Psoas muscle (tissue), 8 donors: ENCODE results near the gene MAGI2. TPM values are rescaled to one million over a fixed set of nuclear protein-coding genes. Genes with fewer than 3 reads are reported as not detected.

ENCODE experiments used
- ATAC-seq, 4 donors: fragments of 200-7000 bp; cut with Tn5 transposase; one replicate each; pipeline ENCODE4 v1.9.1; 2020; ENCODE audit warnings: moderate library complexity in 3 of 4, mild to moderate bottlenecking in 2 of 4
- DNase-seq, 2 donors: peaks; one replicate each; pipeline ENCODE4 v3.0.0-alpha.2; 2020
- H3K27ac ChIP-seq: fragments of 200-600 bp; one replicate; pipeline ENCODE4 v1.8.0; 2022
- H3K27me3 ChIP-seq, 3 donors: fragments of 200-600 bp in 1 of 3; one replicate each; pipeline versions ENCODE4 v1.6.1 to v1.8.0; 2013 to 2022; ENCODE audit warnings: low read length in 2 of 3, mild to moderate bottlenecking in 2 of 3, moderate library complexity in 1 of 3; ENCODE audit not compliant: insufficient read depth in 3 of 3
- H3K36me3 ChIP-seq, 2 donors: fragments of 200-600 bp in 1 of 2; one replicate each; pipeline versions ENCODE4 v1.6.1 to v1.8.0; 2013 to 2022; ENCODE audit warnings: low read depth in 1 of 2, mild to moderate bottlenecking in 1 of 2, moderate library complexity in 1 of 2; ENCODE audit not compliant: insufficient read depth in 1 of 2
- H3K4me1 ChIP-seq: fragments of 200-600 bp; one replicate; pipeline ENCODE4 v1.8.0; 2022
- H3K4me3 ChIP-seq: fragments of 200-600 bp; one replicate; pipeline ENCODE4 v1.8.0; 2022; ENCODE audit warnings: mild to moderate bottlenecking
- H3K9me3 ChIP-seq: fragments of 200-600 bp; one replicate; pipeline ENCODE4 v1.8.0; 2022
- WGBS, 3 donors: extraction: QIAGEN DNeasy Blood & Tissue Kit; methylation state at CpG; one replicate each; pipeline versions ENCODE4 v1.1.6 to v1.1.7; 2013; 5-methylcytosine and 5-hydroxymethylcytosine counted together
- intact Hi-C, 2 donors: fragments of 100-400 bp; cut with DNase I; formaldehyde crosslinking; loops; one replicate each; pipeline versions ENCODE4 v1.11.0 to v1.14.2; 2022
- polyA plus RNA-seq, 3 donors: library from polyadenylated mRNA; stranded (reverse); fragments of 200-250 nt; gene quantifications; one replicate each; pipeline ENCODE4 v1.2.3, GENCODE V29; 2013
- total RNA-seq, 4 donors: library from RNA; stranded (reverse); fragmentation: NEBNext Ultra II Directional in 2 of 4; extraction: Animal tissue kit (Norgen Biotek cat#: 25700) in 2 of 4; gene quantifications; one replicate each; pipeline versions ENCODE4 v1.2.1 to v1.2.4, GENCODE V29; 2021 to 2023
- TF ChIP-seq, protein P1 (sequence below): fragments of 200-600 bp; IDR thresholded peaks from one replicate; pipeline ENCODE4 v1.8.0; 2022; ENCODE audit warnings: antibody characterized with exemption
- donor health status: healthy with polysubstance abuse.
- donor health status: DM: no; HTN: no; CAD: no; lungs with moderate emphysema.
- donor health status: Bipolar disorder and iron deficiency.
- donor health status: healthy.
- donor health status: DM: yes; HTN: yes; CAD: no.
- donor health status: DM: no; HTN: no; CAD: no.
- donor health status: DM: no; HTN: no; CAD: no.
- donor health status: DM: yes; HTN: yes; CAD: no.

MAGI2 gene
- total and polyA plus RNA-seq, 7 donors = 0.46 to 2.5 (median 1.4) TPM

DNA sequence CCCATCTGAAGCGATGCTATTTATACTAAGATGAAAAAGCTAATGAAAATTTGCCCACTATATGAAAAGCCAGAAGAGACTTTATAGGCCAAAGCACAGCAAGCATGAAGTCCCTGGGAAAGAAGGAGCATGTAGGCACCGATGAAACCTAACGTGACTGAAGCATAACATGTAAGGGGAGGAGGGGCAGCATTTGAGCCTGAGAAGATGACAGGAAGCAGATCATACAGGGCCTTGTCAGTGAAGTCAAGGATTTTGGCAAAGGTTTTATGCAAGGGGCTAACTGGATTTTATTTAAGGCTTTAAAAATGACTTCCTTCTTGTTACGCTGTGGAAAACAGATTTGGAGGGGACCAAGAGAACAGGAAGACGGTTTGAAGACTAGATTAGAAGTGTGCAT, 910.9 kb downstream of the MAGI2 start:
- Histone ChIP-seq H3K4me1 (peaks cover 7% of the 10 kb centered on the region), H3K36me3 (no peaks in the 10 kb centered on the region), H3K27ac (no peak overlapping the region), H3K9me3 (no peaks in the 10 kb centered on the region), H3K4me3 (no peak overlapping the region), H3K27me3 (no peaks in the 10 kb centered on the region)
- 73 to 82% (median 78%) methylated on average over 5 of the region's 5 CpGs for WGBS, 3 donors
- no peak for DNase-seq
- intact Hi-C loops = no loop called here
- no peak for ATAC-seq
- TF ChIP-seq, protein P1, sequence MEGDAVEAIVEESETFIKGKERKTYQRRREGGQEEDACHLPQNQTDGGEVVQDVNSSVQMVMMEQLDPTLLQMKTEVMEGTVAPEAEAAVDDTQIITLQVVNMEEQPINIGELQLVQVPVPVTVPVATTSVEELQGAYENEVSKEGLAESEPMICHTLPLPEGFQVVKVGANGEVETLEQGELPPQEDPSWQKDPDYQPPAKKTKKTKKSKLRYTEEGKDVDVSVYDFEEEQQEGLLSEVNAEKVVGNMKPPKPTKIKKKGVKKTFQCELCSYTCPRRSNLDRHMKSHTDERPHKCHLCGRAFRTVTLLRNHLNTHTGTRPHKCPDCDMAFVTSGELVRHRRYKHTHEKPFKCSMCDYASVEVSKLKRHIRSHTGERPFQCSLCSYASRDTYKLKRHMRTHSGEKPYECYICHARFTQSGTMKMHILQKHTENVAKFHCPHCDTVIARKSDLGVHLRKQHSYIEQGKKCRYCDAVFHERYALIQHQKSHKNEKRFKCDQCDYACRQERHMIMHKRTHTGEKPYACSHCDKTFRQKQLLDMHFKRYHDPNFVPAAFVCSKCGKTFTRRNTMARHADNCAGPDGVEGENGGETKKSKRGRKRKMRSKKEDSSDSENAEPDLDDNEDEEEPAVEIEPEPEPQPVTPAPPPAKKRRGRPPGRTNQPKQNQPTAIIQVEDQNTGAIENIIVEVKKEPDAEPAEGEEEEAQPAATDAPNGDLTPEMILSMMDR = no peak

DNA sequence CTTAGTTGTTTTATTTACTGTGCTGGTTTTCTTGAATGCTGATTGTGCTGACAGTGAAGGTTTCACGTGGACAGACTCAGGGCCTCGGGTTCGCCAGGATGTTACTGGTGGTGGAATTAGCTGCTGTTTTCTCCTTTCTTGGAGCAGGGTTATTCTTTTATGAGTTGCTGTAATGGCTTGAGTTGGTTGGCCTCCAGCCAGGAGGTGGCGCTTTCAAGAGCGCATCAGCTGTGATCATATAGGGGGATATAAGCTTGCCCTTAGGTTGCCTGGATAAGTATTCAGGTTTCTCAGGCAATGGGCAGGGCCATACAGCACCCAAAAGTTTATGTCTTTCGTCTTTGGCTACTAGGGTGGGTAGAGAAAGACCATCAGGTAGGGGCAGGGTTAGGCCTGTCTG, 913.6 kb downstream of the MAGI2 start:
- TF ChIP-seq, protein P1 = no peak
- Histone ChIP-seq H3K4me1 (peaks cover 7% of the 10 kb centered on the region), H3K9me3 (no peaks in the 10 kb centered on the region), H3K27ac (no peak overlapping the region), H3K27me3 (no peaks in the 10 kb centered on the region), H3K36me3 (no peaks in the 10 kb centered on the region), H3K4me3 (no peak overlapping the region)
- DNase-seq (no peak), ATAC-seq (no peak)
- 90 to 93% (median 90%) methylated on average over 6 of the region's 6 CpGs for WGBS, 3 donors
- intact Hi-C loops = no loop called here

DNA sequence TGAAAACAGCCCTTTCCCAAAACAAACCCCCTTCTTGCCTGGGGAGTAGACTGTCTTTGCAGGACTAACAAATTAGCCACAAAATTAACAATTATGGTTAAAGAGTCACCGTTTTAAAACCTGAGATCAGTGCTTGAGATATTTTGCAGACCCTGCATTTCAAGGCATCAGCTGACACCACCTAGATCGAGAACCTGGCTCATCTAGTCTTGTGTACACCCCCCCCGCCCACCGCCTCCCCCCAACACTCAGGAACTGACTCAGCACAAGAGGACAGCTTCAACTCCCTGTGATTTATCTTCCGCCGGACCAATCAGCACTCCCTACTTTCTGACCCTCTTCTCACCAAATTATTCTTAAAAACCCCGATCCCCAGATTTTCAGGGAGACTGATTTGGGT, 917.8 kb downstream of the MAGI2 start:
- WGBS, 3 donors = 81 to 86% (median 85%) methylated on average over 7 of the region's 7 CpGs
- Histone ChIP-seq H3K4me3 (no peak overlapping the region), H3K4me1 (no peaks in the 10 kb centered on the region), H3K36me3 (no peaks in the 10 kb centered on the region), H3K9me3 (no peaks in the 10 kb centered on the region), H3K27ac (no peak overlapping the region), H3K27me3 (no peaks in the 10 kb centered on the region)
- ATAC-seq (no peak), DNase-seq (no peak)
- TF ChIP-seq, protein P1 = no peak
- intact Hi-C loops = no loop called here

DNA sequence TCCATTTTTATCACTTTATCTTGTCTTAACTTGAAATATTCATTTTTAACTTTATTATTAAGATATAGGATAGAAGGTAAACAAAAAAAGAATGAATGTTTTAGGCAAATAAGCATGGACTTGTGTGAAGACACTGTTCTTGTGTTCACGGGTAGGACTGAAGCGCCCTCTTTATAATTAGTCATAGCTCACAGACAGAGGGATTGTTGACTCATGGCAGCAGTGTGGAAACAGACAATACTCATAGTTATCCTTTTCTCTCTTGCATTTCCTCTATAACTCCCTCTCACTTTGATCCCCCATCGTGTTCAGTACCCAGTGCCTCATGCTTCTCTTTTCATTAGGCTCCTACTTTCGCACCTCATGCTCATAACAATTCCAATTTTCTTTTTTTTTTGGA, 923.1 kb downstream of the MAGI2 start:
- H3K4me1 ChIP-seq = no peaks in the 10 kb centered on the region
- WGBS, 3 donors = 60 to 74% (median 67%) methylated on average over 4 of the region's 4 CpGs
- intact Hi-C loops = no loop called here
- no peaks in the 10 kb centered on the region for H3K9me3 ChIP-seq
- H3K27me3 ChIP-seq = no peaks in the 10 kb centered on the region
- TF ChIP-seq, protein P1 = no peak
- no peaks in the 10 kb centered on the region for H3K36me3 ChIP-seq
- H3K27ac ChIP-seq = no peak overlapping the region
- peak in 1 of 4 donors; percentile 38 for ATAC-seq
- DNase-seq = no peak
- no peak overlapping the region for H3K4me3 ChIP-seq

DNA sequence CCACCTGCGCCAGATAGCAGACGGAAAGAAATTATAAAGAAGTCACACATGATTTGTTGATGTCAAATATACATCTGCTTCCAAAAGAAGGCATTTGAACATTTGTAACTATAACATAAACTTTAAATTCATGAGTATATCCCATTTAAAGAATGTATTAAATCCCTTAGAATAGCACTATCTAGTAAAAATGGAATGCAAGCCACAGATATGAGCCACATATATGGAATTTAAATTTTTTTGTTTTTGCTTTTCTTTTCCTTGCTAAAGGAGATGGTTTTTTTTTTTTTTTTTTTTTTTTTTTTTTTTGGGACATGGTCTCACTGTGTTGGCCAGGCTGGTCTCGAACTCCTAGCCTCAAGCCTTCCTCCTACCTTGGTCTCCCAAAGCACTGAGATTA, 924.1 kb downstream of the MAGI2 start:
- H3K27me3 ChIP-seq = no peaks in the 10 kb centered on the region
- no peak overlapping the region for H3K27ac ChIP-seq
- ATAC-seq (no peak), DNase-seq (no peak)
- no peaks in the 10 kb centered on the region for H3K36me3 ChIP-seq
- intact Hi-C loops = no loop called here
- H3K4me1 ChIP-seq = no peaks in the 10 kb centered on the region
- no peaks in the 10 kb centered on the region for H3K9me3 ChIP-seq
- 84 to 86% (median 85%) methylated on average over 3 of the region's 3 CpGs for WGBS, 3 donors
- no peak overlapping the region for H3K4me3 ChIP-seq
- TF ChIP-seq, protein P1 = no peak
